Measurements from ENCODE around the gene EXOC4. TPM values are rescaled to one million over a fixed set of nuclear protein-coding genes. Genes with fewer than 3 reads are reported as not detected.

Gene EXOC4
- total and polyA plus RNA-seq, 2 donors (not counting 3 experiments of a cell fraction or from before 2014, with no cell fraction given): 20.3 to 73.1 TPM

DNA sequence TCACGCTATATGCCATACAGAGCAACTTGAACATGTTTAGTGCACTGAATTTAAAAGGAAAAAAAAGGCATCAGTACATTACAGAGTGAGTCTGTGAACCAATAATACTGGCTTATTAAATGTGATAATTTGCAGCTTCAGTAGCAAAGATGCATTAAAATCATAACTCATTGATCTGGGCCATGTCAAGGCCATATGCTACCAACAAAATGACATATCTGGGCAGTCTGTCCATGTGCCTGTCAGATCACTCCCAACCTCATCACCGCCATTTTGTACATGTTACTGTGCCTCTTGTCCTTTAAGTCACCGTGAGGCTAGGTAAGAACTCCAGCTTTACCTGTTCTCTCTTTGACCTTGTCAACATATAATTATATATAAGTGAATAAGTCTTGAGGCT, 566.8 kb downstream of the EXOC4 start:
- intact Hi-C loops (cut with micrococcal nuclease): no loop called here
- POLR2A ChIA-PET: interaction anchor here (0.7 kb wide), 1 partner anchor 502 kb away, joined by 3 read pairs; no protein-coding TSS in a partner anchor
- no peak overlapping the region for H3K9ac ChIP-seq (replicated peaks; ENCODE audit: extremely low read depth, insufficient read depth, low read length)
- H3K9me3 ChIP-seq (replicated peaks; ENCODE audit: control insufficient read depth, insufficient read depth, low read length): no peaks in the 10 kb centered on the region
- no peak overlapping the region for H2AFZ ChIP-seq (ENCODE audit: low read depth, low read length)
- BruUV-seq (replicated peaks): no TSS peak
- peaks cover 5% of the 10 kb centered on the region for H3K4me1 ChIP-seq (ENCODE audit: control insufficient read depth, extremely low read depth, insufficient read depth, low read length)
- no peaks in the 10 kb centered on the region for H3K27me3 ChIP-seq (ENCODE audit: control insufficient read depth in 2 of 2, insufficient read depth in 2 of 2, low read length in 2 of 2)
- no peak for DNase-seq (ENCODE audit: low read depth, low spot score)
- H3K4me3 ChIP-seq (replicated peaks in 1 of 3; ENCODE audit: insufficient read depth in 1 of 3, low read depth in 1 of 3, low read length in 3 of 3): no peak overlapping the region
- H3K9me1 ChIP-seq (replicated peaks; ENCODE audit: control insufficient read depth, extremely low read depth, insufficient read depth, low read length): no peaks in the 10 kb centered on the region
- no peak overlapping the region for H3K4me2 ChIP-seq (ENCODE audit: insufficient read depth, low read length)
- no peaks in the 10 kb centered on the region for H3K79me2 ChIP-seq (ENCODE audit: control insufficient read depth, insufficient read depth, low read length)
- FAIRE-seq: peak; percentile 35
- TF ChIP-seq, protein P1, sequence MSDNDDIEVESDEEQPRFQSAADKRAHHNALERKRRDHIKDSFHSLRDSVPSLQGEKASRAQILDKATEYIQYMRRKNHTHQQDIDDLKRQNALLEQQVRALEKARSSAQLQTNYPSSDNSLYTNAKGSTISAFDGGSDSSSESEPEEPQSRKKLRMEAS (IDR thresholded peaks at IDR 0.05; ENCODE audit: insufficient read depth, insufficient read length): no peak
- dilution Hi-C loops (cut with MboI; ENCODE audit: extremely low pct_ligation_motif_present, low sequenced_read_pairs): no loop called here
- H3K36me3 ChIP-seq (ENCODE audit: control insufficient read depth in 2 of 2, extremely low read depth in 1 of 2, insufficient read depth in 2 of 2, low read length in 2 of 2): no peaks in the 10 kb centered on the region
- H3K27ac ChIP-seq (ENCODE audit: insufficient read depth, low read depth, low read length): no peak overlapping the region
- CTCF ChIA-PET: interaction anchor here (0.6 to 1.5 kb wide), 5 partner anchors 9 to 523 kb away, joined by 3 to 4 read pairs (median 3); no protein-coding TSS in a partner anchor
- H4K20me1 ChIP-seq (replicated peaks; ENCODE audit: control insufficient read depth, extremely low read depth, insufficient read depth, low read length): no peaks in the 10 kb centered on the region

- ChIA-PET CTCF (interaction anchor here (1.2 to 1.5 kb wide), 2 partner anchors 9 to 34 kb away, joined by 3 to 4 read pairs; no protein-coding TSS in a partner anchor), POLR2A (no interaction called here)
- dilution Hi-C loops (cut with MboI; ENCODE audit: extremely low pct_ligation_motif_present, low sequenced_read_pairs) (no loop called here), intact Hi-C loops (cut with micrococcal nuclease) (no loop called here)
- Histone ChIP-seq H3K27me3 (ENCODE audit: control insufficient read depth in 2 of 2, insufficient read depth in 2 of 2, low read length in 2 of 2) (no peaks in the 10 kb centered on the region), H3K9ac (replicated peaks; ENCODE audit: extremely low read depth, insufficient read depth, low read length) (no peak overlapping the region), H3K27ac (ENCODE audit: insufficient read depth, low read depth, low read length) (no peak overlapping the region), H3K4me1 (ENCODE audit: control insufficient read depth, extremely low read depth, insufficient read depth, low read length) (peaks cover 5% of the 10 kb centered on the region), H3K79me2 (ENCODE audit: control insufficient read depth, insufficient read depth, low read length) (no peaks in the 10 kb centered on the region), H3K9me1 (replicated peaks; ENCODE audit: control insufficient read depth, extremely low read depth, insufficient read depth, low read length) (no peaks in the 10 kb centered on the region), H2AFZ (ENCODE audit: low read depth, low read length) (no peak overlapping the region), H3K36me3 (ENCODE audit: control insufficient read depth in 2 of 2, extremely low read depth in 1 of 2, insufficient read depth in 2 of 2, low read length in 2 of 2) (no peaks in the 10 kb centered on the region), H3K4me3 (replicated peaks in 1 of 3; ENCODE audit: insufficient read depth in 1 of 3, low read depth in 1 of 3, low read length in 3 of 3) (no peak overlapping the region), H3K4me2 (ENCODE audit: insufficient read depth, low read length) (no peak overlapping the region), H4K20me1 (replicated peaks; ENCODE audit: control insufficient read depth, extremely low read depth, insufficient read depth, low read length) (no peaks in the 10 kb centered on the region), H3K9me3 (replicated peaks; ENCODE audit: control insufficient read depth, insufficient read depth, low read length) (no peaks in the 10 kb centered on the region)
- no TSS peak for BruUV-seq (replicated peaks)
- no peak for DNase-seq (ENCODE audit: low read depth, low spot score)
- peak; percentile 56 for FAIRE-seq
- TF ChIP-seq, protein P2, sequence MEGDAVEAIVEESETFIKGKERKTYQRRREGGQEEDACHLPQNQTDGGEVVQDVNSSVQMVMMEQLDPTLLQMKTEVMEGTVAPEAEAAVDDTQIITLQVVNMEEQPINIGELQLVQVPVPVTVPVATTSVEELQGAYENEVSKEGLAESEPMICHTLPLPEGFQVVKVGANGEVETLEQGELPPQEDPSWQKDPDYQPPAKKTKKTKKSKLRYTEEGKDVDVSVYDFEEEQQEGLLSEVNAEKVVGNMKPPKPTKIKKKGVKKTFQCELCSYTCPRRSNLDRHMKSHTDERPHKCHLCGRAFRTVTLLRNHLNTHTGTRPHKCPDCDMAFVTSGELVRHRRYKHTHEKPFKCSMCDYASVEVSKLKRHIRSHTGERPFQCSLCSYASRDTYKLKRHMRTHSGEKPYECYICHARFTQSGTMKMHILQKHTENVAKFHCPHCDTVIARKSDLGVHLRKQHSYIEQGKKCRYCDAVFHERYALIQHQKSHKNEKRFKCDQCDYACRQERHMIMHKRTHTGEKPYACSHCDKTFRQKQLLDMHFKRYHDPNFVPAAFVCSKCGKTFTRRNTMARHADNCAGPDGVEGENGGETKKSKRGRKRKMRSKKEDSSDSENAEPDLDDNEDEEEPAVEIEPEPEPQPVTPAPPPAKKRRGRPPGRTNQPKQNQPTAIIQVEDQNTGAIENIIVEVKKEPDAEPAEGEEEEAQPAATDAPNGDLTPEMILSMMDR (IDR thresholded peaks at IDR 0.05; ENCODE audit: extremely low read depth in 1 of 2, insufficient read depth in 1 of 2, low read depth in 1 of 2, low read length in 2 of 2): no peak
- TF ChIP-seq POLR2AphosphoS5 (IDR thresholded peaks at IDR 0.05; ENCODE audit: insufficient read depth, low read depth, low read length): no peak
- TF ChIP-seq EZH2 (IDR thresholded peaks at IDR 0.05; ENCODE audit: borderline replicate concordance, low read depth, low read length, severe bottlenecking): no peak
- no peak for TF ChIP-seq FOS (IDR thresholded peaks at IDR 0.05; ENCODE audit: borderline replicate concordance, insufficient read depth, low read length)
- TF ChIP-seq GATA2 (IDR thresholded peaks at IDR 0.05; ENCODE audit: insufficient read depth, insufficient read length, low read depth, low read length): no peak
- TF ChIP-seq JUN (IDR thresholded peaks at IDR 0.05; ENCODE audit: borderline replicate concordance, insufficient read depth, insufficient read length, low read depth): no peak
- TF ChIP-seq, protein P1 (IDR thresholded peaks at IDR 0.05; ENCODE audit: insufficient read depth, insufficient read length): no peak
- TF ChIP-seq POLR2A (IDR thresholded peaks at IDR 0.05; ENCODE audit: low read depth, low read length): no peak
- no peak for TF ChIP-seq MYC (IDR thresholded peaks at IDR 0.05; ENCODE audit: low read depth, low read length)
These were observed 567.7 kb downstream of the EXOC4 start for GRCh38 chr7:133820584-133820983.
